AG09319 (cell line): Measurements from ENCODE around the gene ITK.

ENCODE experiments used
- DNase-seq: peaks from one replicate; pipeline ENCODE4 v3.0.0-alpha.2; 2010; ENCODE audit warnings: low read depth; ENCODE audit errors: extremely low read depth
- TF ChIP-seq, protein P1 (sequence below): IDR thresholded peaks from 2 replicates; pipeline ENCODE4 v1.5.1; 2011; ENCODE audit warnings: low read depth, mild to moderate bottlenecking, inconsistent platforms, low read length, moderate library complexity

Gene ITK

DNA sequence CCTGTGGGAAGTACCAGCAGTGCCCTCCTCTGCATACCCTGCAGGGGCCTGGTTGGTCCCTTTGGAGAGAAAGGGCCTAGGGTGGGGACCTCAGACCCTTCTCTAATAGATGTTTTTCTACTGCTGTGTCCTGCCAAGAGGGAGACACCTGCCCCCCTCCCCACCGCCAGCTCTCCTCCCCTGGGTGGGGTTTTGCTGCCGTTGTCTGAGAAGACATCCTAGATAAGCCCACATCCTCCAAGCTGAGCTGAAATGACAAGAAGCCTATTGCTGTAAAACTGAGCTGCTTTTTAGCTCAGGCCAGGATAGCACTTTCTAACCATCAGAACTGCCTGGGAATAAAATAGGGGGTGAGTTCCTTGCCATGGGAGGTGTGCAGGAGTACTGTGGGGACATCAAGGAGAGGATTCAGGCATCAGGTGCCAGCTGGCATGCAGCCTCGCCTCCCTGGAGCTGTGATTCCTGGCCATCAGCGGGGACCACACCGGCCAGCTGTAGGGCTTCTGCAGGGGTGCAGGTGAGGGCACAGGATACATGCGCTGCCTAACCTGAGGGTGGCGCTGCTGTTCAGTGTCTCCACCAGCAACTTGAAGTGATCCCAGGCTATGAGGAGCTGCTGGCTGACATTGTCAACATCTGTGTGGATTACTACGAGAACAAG is 123.2 kb downstream of the ITK start:
- TF ChIP-seq, protein P1, sequence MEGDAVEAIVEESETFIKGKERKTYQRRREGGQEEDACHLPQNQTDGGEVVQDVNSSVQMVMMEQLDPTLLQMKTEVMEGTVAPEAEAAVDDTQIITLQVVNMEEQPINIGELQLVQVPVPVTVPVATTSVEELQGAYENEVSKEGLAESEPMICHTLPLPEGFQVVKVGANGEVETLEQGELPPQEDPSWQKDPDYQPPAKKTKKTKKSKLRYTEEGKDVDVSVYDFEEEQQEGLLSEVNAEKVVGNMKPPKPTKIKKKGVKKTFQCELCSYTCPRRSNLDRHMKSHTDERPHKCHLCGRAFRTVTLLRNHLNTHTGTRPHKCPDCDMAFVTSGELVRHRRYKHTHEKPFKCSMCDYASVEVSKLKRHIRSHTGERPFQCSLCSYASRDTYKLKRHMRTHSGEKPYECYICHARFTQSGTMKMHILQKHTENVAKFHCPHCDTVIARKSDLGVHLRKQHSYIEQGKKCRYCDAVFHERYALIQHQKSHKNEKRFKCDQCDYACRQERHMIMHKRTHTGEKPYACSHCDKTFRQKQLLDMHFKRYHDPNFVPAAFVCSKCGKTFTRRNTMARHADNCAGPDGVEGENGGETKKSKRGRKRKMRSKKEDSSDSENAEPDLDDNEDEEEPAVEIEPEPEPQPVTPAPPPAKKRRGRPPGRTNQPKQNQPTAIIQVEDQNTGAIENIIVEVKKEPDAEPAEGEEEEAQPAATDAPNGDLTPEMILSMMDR: no peak; the same call in 1 of the 2 replicates
- DNase-seq: no peak
